ENCODE results near the gene TREM1. TPM values are rescaled to one million over a fixed set of nuclear protein-coding genes. Genes with fewer than 3 reads are reported as not detected.

TREM1 gene
- total and polyA plus RNA-seq, 12 donors = 0.37 to 3.8 (median 0.96) TPM; not detected in 3

DNA sequence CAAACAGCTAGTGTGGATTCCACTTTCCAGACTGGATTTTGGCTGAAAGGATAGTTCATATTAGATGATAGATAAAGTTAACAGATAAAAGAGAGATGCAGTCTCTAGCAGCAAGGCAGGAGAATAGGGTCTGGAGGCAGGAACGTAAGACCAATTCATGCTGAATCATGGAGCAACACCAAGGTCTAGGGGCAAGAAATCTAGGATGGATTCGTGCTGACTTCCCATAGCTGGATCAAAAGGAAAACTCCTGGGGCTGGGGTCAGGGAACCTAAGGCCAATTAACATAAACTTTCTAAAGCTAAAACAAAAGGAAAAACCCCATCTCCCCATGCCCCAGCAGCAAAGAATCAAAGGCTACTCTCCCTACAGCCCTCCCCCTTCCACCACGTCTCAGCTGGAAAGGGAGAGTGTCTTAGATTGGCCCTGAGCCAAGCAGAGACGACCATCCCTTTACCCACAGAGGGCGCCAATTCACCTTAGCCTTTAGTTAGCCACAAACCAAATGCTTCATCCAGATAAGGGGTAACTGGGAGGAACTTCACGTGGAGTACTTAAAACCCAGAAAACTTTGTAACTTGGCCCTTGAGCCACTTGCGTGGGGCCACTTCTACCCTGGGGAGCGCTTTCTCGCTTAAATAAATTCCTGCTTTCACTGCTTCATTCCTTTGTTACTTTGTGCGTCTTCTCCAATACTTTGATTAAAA, 7.6 kb downstream of the TREM1 start:
- 31 to 45% (median 36%) methylated on average over 10 of the region's 10 CpGs for WGBS, 4 donors
- intact Hi-C loops (cut with DNase I) = no loop called here

DNA sequence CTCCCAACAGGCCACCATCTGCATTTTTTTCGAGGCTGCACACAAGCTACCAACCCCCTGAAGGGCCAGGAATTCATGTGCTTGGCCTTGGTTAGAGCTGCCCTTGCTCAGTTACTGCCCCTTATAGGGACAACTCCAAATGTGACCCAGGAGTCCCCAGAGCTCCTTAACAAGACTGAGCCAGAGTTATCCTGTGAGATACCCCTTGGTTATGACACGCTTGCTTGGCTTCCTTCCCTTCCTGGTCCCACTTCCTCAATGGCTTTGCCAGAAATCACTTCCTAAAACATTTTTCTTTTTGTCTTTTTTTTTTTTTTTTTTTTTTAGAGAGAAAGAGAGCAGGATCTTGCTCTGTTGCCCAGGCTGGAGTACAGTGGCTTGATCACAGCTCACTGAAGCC, 8.9 kb downstream of the TREM1 start:
- intact Hi-C loops (cut with DNase I) = no loop called here
- Histone ChIP-seq H3K9me3 (replicated peaks in 1 of 3) (no peaks in the 10 kb centered on the region), H3K36me3 (replicated peaks in 1 of 2) (no peaks in the 10 kb centered on the region), H3K27me3 (no peaks in the 10 kb centered on the region), H3K27ac (no peak overlapping the region), H3K4me1 (replicated peaks in 1 of 2) (no peaks in the 10 kb centered on the region), H3K4me3 (no peak overlapping the region)
- WGBS, 4 donors = 56 to 78% (median 62%) methylated on average over 2 of the region's 2 CpGs
- DNase-seq = peak in 1 of 7 donors; percentile 27
- TF ChIP-seq, protein P1, sequence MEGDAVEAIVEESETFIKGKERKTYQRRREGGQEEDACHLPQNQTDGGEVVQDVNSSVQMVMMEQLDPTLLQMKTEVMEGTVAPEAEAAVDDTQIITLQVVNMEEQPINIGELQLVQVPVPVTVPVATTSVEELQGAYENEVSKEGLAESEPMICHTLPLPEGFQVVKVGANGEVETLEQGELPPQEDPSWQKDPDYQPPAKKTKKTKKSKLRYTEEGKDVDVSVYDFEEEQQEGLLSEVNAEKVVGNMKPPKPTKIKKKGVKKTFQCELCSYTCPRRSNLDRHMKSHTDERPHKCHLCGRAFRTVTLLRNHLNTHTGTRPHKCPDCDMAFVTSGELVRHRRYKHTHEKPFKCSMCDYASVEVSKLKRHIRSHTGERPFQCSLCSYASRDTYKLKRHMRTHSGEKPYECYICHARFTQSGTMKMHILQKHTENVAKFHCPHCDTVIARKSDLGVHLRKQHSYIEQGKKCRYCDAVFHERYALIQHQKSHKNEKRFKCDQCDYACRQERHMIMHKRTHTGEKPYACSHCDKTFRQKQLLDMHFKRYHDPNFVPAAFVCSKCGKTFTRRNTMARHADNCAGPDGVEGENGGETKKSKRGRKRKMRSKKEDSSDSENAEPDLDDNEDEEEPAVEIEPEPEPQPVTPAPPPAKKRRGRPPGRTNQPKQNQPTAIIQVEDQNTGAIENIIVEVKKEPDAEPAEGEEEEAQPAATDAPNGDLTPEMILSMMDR (IDR thresholded peaks at IDR 0.05) = no peak
- no peak for TF ChIP-seq POLR2A (IDR thresholded peaks at IDR 0.05)

More for the DNA sequence above, 7.6 kb downstream of the TREM1 start:
- peak; percentile 48 to 77 (median 63) for DNase-seq
- no peak overlapping the region for H3K27ac ChIP-seq
- no peaks in the 10 kb centered on the region for H3K27me3 ChIP-seq
- no peak overlapping the region for H3K4me3 ChIP-seq
- H3K9me3 ChIP-seq (replicated peaks in 1 of 3) = no peaks in the 10 kb centered on the region
- TF ChIP-seq POLR2A (IDR thresholded peaks at IDR 0.05) = no peak
- TF ChIP-seq, protein P1 (IDR thresholded peaks at IDR 0.05) = peak; percentile 11 to 46 (median 37)
- H3K36me3 ChIP-seq (replicated peaks in 1 of 2) = no peaks in the 10 kb centered on the region
- H3K4me1 ChIP-seq (replicated peaks in 1 of 2) = no peaks in the 10 kb centered on the region

DNA sequence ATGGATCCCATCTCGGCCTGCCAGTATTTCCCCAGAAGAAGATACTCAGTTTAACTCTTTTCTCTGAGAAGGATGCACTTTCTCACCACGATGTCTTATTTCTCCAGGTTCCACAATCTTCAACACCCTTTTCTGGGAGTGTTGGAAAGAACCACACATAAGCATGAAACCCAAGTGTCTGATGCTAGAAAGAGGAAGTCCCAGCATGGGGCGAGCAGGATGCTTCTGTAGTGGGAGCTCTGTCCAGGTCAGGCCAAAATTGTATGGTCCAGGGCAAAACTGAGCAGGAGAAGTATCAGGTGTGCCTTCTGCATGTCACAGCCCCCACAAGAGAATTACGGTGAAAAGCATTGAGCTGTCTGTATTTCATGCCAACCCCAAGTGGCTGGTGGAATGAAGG, 11.0 kb downstream of the TREM1 start:
- intact Hi-C loops (cut with DNase I) = no loop called here
- WGBS, 4 donors = 68 to 82% (median 73%) methylated on average over 4 of the region's 4 CpGs
- TF ChIP-seq POLR2A (IDR thresholded peaks at IDR 0.05) = no peak
- TF ChIP-seq, protein P1 (IDR thresholded peaks at IDR 0.05) = no peak
- H3K9me3 ChIP-seq (replicated peaks in 1 of 3) = no peaks in the 10 kb centered on the region
- no peak overlapping the region for H3K27ac ChIP-seq
- H3K4me3 ChIP-seq = no peak overlapping the region
- no peaks in the 10 kb centered on the region for H3K27me3 ChIP-seq
- no peaks in the 10 kb centered on the region for H3K4me1 ChIP-seq (replicated peaks in 1 of 2)
- DNase-seq = peak in 1 of 7 donors; percentile 12
- no peaks in the 10 kb centered on the region for H3K36me3 ChIP-seq (replicated peaks in 1 of 2)

DNA sequence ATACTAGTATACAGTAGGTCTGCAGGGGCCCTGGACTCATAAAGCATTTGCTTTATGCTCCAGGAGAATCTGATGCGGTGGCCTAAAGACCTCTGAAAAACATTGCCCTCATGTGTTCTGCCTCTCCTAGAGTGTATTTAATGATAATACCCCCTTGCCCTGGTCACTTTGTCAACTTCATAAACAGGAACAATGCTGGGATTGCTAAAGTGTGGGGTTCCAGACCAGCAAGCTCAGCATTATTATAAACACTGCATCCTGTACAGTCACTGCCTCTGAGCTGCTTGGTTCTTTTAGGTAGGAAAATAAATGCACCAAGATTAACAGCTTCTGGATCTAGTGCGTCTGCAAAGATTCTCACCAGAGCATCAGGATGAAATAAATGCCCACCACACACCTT, 12.2 kb downstream of the TREM1 start:
- no peaks in the 10 kb centered on the region for H3K27me3 ChIP-seq
- 74 to 90% (median 80%) methylated on average over 2 of the region's 2 CpGs for WGBS, 4 donors
- H3K4me1 ChIP-seq (replicated peaks in 1 of 2) = no peaks in the 10 kb centered on the region

More for the DNA sequence above, 12.2 kb downstream of the TREM1 start:
- Histone ChIP-seq H3K4me3 (no peak overlapping the region), H3K27ac (peak overlapping the region in 1 of 5 donors; percentile 40), H3K9me3 (replicated peaks in 1 of 3) (no peaks in the 10 kb centered on the region), H3K36me3 (replicated peaks in 1 of 2) (no peaks in the 10 kb centered on the region)
- peak in 1 of 7 donors; percentile 9 for DNase-seq
- intact Hi-C loops (cut with DNase I) = no loop called here
- no peak for TF ChIP-seq POLR2A (IDR thresholded peaks at IDR 0.05)
- TF ChIP-seq, protein P1 (IDR thresholded peaks at IDR 0.05) = no peak
